ENCODE measurements around the gene CHEK2.
"Not testable (repeated sequence)": the region's sequence is repeated elsewhere in the genome, so short reads cannot be mapped to it uniquely, and the experiment has no call there.

GRCh38 chr22:28754512-28754911 lies 12.9 kb upstream of the CHEK2 start:
- TF ChIP-seq CTCF, POLR2A (IDR thresholded peaks at IDR 0.05): not testable (repeated sequence)
